D721Med (cell line): ENCODE results near the gene MSI2.

Experiments
- DNase-seq: peaks from one replicate; pipeline ENCODE4 v3.0.0; 2011; ENCODE audit warnings: low spot score; ENCODE audit not compliant: insufficient read length
- FAIRE-seq: peaks from 2 replicates; lab custom pipeline; 2011; peaks lifted over from hg19 to GRCh38; lab: Jason Lieb, UNC
- CTCF ChIP-seq: IDR thresholded peaks from 2 replicates; pipeline ENCODE4 v1.5.1; 2012; ENCODE audit warnings: mild to moderate bottlenecking, control low read depth; ENCODE audit not compliant: insufficient read depth; ENCODE audit errors: missing control alignments

MSI2 gene

GRCh38 chr17:57442401-57442823 is 186.1 kb downstream of the MSI2 start:
- FAIRE-seq = no peak
- TF ChIP-seq CTCF = no peak
- no peak for DNase-seq

GRCh38 chr17:57442914-57443571 is 186.7 kb downstream of the MSI2 start:
- FAIRE-seq (no peak), DNase-seq (no peak)
- no peak for TF ChIP-seq CTCF

GRCh38 chr17:57443781-57444180 is 187.5 kb downstream of the MSI2 start:
- FAIRE-seq = no peak

GRCh38 chr17:57444682-57445450 is 188.5 kb downstream of the MSI2 start:
- FAIRE-seq (no peak), DNase-seq (no peak)
- TF ChIP-seq CTCF = no peak

More at GRCh38 chr17:57443781-57444180, 187.5 kb downstream of the MSI2 start:
- DNase-seq = no peak
- no peak for TF ChIP-seq CTCF

GRCh38 chr17:57445772-57446472 is 189.6 kb downstream of the MSI2 start:
- DNase-seq = no peak
- no peak for TF ChIP-seq CTCF
- no peak for FAIRE-seq

- no peak for TF ChIP-seq CTCF
- DNase-seq = no peak
- no peak for FAIRE-seq
These were observed 191.2 kb downstream of the MSI2 start for GRCh38 chr17:57447357-57447989.
